ENCODE measurements around the gene RALGPS1.

GRCh38 chr9:127193483-127193882 lies 278.9 kb downstream of the RALGPS1 start:
- no peak for TF ChIP-seq ELF4 (IDR thresholded peaks at IDR 0.05)
- no peak for TF ChIP-seq CTBP1 (IDR thresholded peaks at IDR 0.05; ENCODE audit: borderline replicate concordance)
- no peak for TF ChIP-seq ARNT (IDR thresholded peaks at IDR 0.05)
- no peak for TF ChIP-seq SP1 (IDR thresholded peaks at IDR 0.05)
- no peak for TF ChIP-seq FOXK2 (IDR thresholded peaks at IDR 0.05)
- TF ChIP-seq LEF1 (IDR thresholded peaks at IDR 0.05; ENCODE audit: borderline replicate concordance) = no peak
- TF ChIP-seq TARDBP (IDR thresholded peaks at IDR 0.05) = no peak
- no peak for TF ChIP-seq FOXM1 (IDR thresholded peaks at IDR 0.05; ENCODE audit: borderline replicate concordance)
- TF ChIP-seq HDGF (IDR thresholded peaks at IDR 0.05; ENCODE audit: borderline replicate concordance) = no peak
- no peak for TF ChIP-seq BHLHE40 (IDR thresholded peaks at IDR 0.05; ENCODE audit: borderline replicate concordance)

Measured in HEK293T (cell line).